Stimulated activated CD4-positive, alpha-beta T cell treated with anti-CD3 and anti-CD28 coated beads, Interleukin-15, amount 100 ng/mL, for 48 hours (primary cell): ENCODE data around the gene KIF7.

ENCODE experiments used
- DNase-seq, 2 donors: peaks; one replicate each; pipeline ENCODE4 v3.0.0-alpha.2; 2020; ENCODE audit warnings: low read depth in 2 of 2

The KIF7 gene

GRCh38 chr15:89670971-89671560 is 15.8 kb upstream of the KIF7 start:
- no peak for DNase-seq

DNA sequence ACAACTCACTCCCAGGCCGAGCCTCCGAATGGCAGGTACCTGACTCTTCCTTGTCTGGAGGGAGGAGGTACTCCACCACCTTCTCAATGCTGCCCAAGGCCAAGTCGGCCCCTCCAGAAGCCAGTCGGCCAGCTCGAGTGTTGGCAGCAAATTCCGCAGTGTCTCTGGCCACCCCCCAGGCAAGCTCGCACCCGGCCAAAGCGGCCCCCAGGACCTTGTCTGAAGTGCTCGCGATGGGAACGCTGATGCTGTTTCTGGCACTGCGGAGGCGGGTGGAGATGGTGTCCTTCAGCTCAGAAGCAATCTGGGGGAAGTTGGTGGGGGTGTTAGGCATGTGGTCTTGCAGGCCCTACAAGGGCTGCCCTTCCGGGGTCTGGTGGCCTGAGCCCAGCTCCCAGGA is 14.7 kb upstream of the KIF7 start:
- no peak for DNase-seq

DNA sequence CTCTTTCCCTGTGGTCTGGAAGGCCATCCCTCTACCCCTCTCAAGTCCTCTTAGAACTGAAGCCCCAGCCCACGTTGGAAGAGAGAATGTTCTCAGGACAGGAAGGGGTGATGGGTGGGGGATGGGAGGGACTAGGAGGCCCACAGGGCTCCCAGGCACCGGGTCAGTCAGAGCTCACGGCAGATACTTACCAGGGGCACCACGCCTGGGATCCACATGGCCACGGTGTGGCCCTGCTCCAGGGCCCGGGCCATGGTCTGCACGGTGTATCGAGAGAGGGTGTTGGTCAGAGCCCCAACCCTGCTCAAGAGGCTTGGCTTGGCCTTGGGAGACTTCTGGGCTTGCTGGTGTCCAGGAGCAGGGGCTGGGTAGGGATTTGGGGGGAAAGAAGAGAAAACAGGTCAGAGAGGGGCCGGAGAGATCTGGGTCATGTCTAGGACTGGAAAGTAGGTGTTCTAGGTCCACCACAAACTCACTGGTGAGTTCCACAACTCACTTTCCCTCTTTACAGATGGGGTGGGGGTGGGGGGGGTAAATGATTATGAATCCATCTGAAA is 14.1 kb upstream of the KIF7 start:
- no peak for DNase-seq

- DNase-seq: no peak
These were observed 12.9 kb upstream of the KIF7 start for GRCh38 chr15:89668171-89668570.

DNA sequence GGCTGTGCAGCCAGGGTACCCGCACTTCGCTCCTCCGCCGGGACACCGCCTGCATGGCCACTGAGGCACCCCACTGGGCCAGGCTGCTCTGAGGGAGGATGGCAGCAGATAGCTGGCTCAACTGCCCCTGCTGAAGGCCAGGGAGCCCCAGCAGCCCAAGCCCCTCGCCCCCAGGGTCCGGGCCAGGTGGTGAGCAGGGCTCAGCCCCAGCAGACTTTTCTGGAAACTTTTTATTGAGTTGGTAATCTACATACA is 12.4 kb upstream of the KIF7 start:
- no peak for DNase-seq

GRCh38 chr15:89666858-89667705 is 11.8 kb upstream of the KIF7 start:
- no peak for DNase-seq

DNA sequence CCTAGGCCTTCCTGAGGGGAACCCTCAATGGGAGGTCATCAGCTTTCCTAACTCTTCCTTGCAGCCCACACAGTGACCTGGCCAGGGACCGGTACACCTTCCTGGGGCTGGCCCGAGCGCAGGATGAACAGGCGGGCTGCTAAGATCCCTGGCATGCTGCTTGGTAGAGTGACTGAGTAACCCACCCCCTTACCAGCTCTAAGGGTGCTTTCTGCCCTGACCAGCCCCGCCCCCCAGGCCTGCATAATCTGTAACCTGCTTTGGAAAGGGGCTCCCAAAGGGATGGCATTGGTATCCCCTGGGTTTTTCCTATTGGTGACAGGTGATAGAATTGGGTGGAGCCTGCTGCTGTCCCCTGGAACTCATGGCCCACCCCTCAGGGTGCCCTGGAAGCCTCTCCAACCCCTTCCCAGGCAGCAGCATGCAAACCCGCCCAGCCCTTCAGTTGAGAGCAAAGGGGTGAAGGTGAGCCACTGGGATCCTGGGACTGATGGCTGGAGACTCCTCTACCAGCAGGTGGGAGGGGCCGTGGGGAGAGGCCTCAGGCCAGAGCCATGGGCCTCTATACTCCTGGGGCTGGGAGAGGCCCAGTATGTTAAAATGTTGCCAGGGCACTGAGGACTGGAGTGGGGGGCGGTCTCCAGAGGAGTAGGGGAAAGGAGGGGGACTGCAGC is 11.1 kb upstream of the KIF7 start:
- DNase-seq: no peak

DNA sequence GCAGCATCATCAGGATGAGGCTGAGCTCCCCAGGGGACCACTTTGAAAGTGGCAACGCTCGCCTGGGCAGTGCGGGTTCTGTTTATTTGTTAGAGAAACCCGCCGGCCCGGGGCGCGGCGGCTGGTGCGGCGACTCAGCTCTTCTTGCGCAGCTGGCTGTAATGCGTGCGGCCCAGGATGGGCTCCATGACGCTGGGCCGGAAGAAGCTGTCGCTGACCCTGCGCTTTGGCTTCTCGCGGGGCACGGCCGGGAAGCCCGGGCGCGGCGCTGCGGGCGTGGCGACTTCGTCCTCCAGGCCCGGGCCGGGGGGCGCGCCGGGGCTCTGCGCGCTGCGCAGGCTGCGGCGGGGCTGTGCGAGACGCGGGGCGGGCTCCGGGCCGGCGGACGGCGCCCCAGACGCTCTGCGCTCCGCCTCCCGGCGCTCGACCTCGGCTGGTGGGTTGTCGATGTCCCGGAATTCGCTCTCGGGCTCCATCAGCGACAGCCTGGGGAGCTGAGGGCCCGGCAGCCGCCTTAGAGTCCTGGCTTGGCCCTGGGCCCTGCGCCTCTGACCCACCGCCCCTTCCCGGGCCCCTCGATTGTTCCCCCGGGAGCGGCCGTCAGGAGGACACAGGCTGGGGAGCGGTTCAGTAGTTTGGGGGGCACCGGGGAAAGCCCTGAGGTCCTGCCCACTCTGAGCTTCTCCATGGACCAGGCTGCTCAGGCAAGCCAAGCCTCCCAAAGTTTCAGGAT is 10.3 kb upstream of the KIF7 start:
- DNase-seq: no peak

- no peak for DNase-seq
These were observed 9.4 kb upstream of the KIF7 start for GRCh38 chr15:89664441-89665350.

- no peak for DNase-seq
These were observed 7.8 kb upstream of the KIF7 start for GRCh38 chr15:89662893-89663626.

- DNase-seq: no peak
These were observed 5.3 kb upstream of the KIF7 start for GRCh38 chr15:89660556-89660955.

GRCh38 chr15:89659295-89659694 is 4.0 kb upstream of the KIF7 start:
- DNase-seq: no peak

GRCh38 chr15:89657686-89658200 is 2.5 kb upstream of the KIF7 start:
- DNase-seq: no peak

DNA sequence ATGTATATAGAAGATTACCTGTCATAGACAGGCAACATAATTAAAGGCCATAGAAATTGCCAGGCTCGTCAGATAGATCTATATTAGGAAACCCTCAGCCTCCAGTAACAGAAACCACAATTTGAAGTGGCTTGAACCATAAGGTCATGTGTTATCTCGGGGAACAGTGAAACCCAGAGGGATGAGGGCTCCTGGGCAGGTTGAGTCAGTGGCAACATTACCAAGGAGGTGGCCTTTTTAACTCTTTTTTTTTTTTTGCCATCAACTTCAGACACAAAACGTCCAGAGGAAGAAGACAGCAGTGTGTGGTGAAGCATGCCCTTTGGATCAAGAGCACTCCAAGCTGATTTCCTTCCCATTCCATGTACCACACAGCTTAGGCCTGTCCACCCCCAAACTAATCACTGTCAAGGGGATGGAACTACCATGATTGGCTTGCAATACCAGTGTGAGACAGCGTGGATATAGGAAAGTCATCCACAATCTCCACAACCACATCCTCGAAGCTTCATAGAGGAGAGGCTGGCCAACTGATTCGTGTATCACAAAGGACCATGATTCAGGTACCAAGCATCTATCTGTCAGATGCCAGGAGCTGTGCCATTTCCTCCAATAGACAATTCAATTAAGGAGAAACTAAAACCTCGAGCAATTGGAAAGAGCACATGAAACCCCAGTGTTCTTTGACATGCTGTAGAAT is 999 bp upstream of the KIF7 start:
- DNase-seq: no peak

DNA sequence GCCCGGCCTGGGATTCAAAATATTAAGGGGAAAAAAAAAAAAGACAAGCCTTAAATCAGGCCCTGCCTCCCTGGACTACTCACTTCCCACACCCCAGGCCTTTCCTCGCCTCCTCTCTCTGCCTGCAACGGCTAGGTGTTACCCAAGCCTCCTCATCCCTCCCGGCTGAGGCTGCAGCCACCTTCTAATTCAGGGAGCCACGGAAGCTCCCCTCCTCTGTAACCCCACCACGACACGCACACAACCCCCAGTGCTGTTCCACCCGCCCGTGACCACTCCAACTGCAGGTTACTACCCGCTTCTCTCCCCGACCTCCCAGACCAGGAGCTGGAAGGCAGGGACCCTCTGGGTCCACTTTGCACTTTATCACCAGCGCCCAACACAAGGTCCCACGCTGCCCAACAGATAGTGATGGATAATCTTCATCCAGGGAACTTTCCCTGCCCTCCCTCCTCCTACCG is 936 bp downstream of the KIF7 start:
- DNase-seq: no peak

DNA sequence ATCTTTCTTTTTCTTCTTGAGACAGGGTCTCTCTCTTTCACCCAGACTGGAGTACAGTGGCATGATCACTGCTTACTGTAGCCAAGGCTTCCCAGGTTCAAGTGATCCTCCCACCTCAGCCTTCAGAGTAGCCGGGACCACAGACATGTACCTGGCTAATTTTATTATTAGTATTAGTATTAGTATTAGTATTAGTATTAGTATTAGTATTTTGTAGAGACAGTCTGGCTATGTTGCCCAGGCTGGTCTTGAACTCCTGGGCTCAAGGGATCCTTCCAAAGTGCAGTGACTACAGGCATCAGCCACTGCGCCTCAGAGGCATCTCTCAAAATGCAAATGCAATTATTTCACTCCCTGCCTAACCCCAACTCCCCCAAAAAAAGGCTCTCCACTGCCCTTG is 1.7 kb downstream of the KIF7 start:
- DNase-seq: no peak

- DNase-seq: no peak
These were observed 2.6 kb downstream of the KIF7 start for GRCh38 chr15:89652666-89653065.

- no peak for DNase-seq
These were observed 3.1 kb downstream of the KIF7 start for GRCh38 chr15:89652131-89652530.

DNA sequence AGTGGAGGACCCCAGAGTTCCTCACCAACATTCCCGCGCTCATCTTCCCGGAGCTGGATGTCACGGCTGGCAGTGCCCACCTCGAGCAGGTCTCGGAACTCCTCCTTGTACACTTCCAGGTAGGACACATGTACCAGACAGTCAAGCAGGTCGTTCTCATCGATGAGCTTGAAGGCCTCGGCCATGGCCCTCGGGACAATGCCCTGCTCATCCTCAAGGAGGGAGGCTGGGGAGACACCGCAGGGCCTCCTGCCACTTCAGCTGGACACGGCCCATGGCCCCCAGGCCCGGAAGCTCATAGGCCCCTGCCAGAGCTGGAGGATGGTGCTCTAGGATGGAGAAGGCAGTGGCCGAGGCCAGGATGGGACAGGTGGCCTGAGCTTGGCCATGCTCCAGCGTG is 5.6 kb downstream of the KIF7 start:
- DNase-seq: no peak
